Nucleus accumbens (tissue), 56 donors: ENCODE measurements around the gene LPP.

ENCODE experiments used
- DNase-seq, 56 donors: peaks; one replicate each; lab custom pipeline; 2025; lab: John Stamatoyannopoulos, UW

The LPP gene

GRCh38 chr3:188349351-188349901, 195.5 kb downstream of the LPP start:
- DNase-seq = no peak

- no peak for DNase-seq
Observed at GRCh38 chr3:188349933-188350332, 196.0 kb downstream of the LPP start.

- no peak for DNase-seq
Observed at GRCh38 chr3:188350961-188351360, 197.0 kb downstream of the LPP start.

GRCh38 chr3:188351648-188352047, 197.7 kb downstream of the LPP start:
- DNase-seq = no peak

- DNase-seq = no peak
Observed at GRCh38 chr3:188352196-188352927, 198.4 kb downstream of the LPP start.

GRCh38 chr3:188353426-188353825, 199.5 kb downstream of the LPP start:
- no peak for DNase-seq

- DNase-seq = no peak
Observed at GRCh38 chr3:188358787-188359493, 205.0 kb downstream of the LPP start.

GRCh38 chr3:188360364-188360881, 206.5 kb downstream of the LPP start:
- DNase-seq = no peak

GRCh38 chr3:188361888-188362287, 207.9 kb downstream of the LPP start:
- no peak for DNase-seq

GRCh38 chr3:188362405-188362831, 208.5 kb downstream of the LPP start:
- DNase-seq = peak in 1 of 56 donors; percentile 10

- DNase-seq = no peak
Observed at GRCh38 chr3:188365184-188365583, 211.2 kb downstream of the LPP start.

GRCh38 chr3:188365988-188366698, 212.2 kb downstream of the LPP start:
- DNase-seq = no peak

- no peak for DNase-seq
Observed at GRCh38 chr3:188367678-188368077, 213.7 kb downstream of the LPP start.

- DNase-seq = no peak
Observed at GRCh38 chr3:188369526-188369925, 215.6 kb downstream of the LPP start.

- DNase-seq = no peak
Observed at GRCh38 chr3:188370081-188370830, 216.3 kb downstream of the LPP start.

- no peak for DNase-seq
Observed at GRCh38 chr3:188378786-188379185, 224.8 kb downstream of the LPP start.

- DNase-seq = no peak
Observed at GRCh38 chr3:188380252-188380651, 226.3 kb downstream of the LPP start.

GRCh38 chr3:188380722-188381121, 226.8 kb downstream of the LPP start:
- DNase-seq = no peak

GRCh38 chr3:188383748-188384147, 229.8 kb downstream of the LPP start:
- no peak for DNase-seq

- DNase-seq = no peak
Observed at GRCh38 chr3:188385295-188385694, 231.3 kb downstream of the LPP start.
